Endothelial cell (in vitro differentiated cells): ENCODE data around the gene WEE1. TPM values are rescaled to one million over a fixed set of nuclear protein-coding genes. Genes with fewer than 3 reads are reported as not detected.
A peak's percentile ranks its signal among the peaks of the same experiment; 100 is the strongest.

ENCODE experiments used
- DNase-seq: peaks from one replicate; pipeline ENCODE4 v3.0.0; 2021; ENCODE audit warnings: low spot score
- H3K27ac Mint-ChIP-seq: one replicate; pipeline ENCODE4 v1.8.0; 2021; ENCODE audit warnings: mixed read lengths, inconsistent platforms; ENCODE audit not compliant: unreplicated experiment
- H3K27me3 Mint-ChIP-seq: one replicate; pipeline ENCODE4 v1.8.0; 2021; ENCODE audit warnings: mild to moderate bottlenecking, moderate library complexity, mixed read lengths, inconsistent platforms; ENCODE audit not compliant: unreplicated experiment
- H3K36me3 Mint-ChIP-seq: one replicate; pipeline ENCODE4 v1.8.0; 2021; ENCODE audit warnings: mild to moderate bottlenecking, low read depth, mixed read lengths, inconsistent platforms; ENCODE audit not compliant: unreplicated experiment
- H3K4me1 Mint-ChIP-seq: one replicate; pipeline ENCODE4 v1.8.0; 2021; ENCODE audit warnings: mild to moderate bottlenecking, mixed read lengths, inconsistent platforms; ENCODE audit not compliant: unreplicated experiment
- H3K4me3 Mint-ChIP-seq: one replicate; pipeline ENCODE4 v1.8.0; 2021; ENCODE audit warnings: mild to moderate bottlenecking, mixed read lengths, inconsistent platforms; ENCODE audit not compliant: unreplicated experiment
- H3K9me3 Mint-ChIP-seq: one replicate; pipeline ENCODE4 v1.8.0; 2021; ENCODE audit warnings: mixed read lengths, inconsistent platforms; ENCODE audit not compliant: unreplicated experiment
- total RNA-seq: library from RNA; stranded (reverse); fragmentation: NEBNext Ultra II Directional; extraction: Animal tissue kit (Norgen Biotek cat#: 25700); gene quantifications from one replicate; pipeline ENCODE4 v1.2.1, GENCODE V29; 2021; ENCODE audit not compliant: unreplicated experiment
- TF ChIP-seq, protein P1 (sequence below): fragments of 200-600 bp; sonication (generic); IDR thresholded peaks from one replicate; pipeline ENCODE4 v1.5.0; 2021; ENCODE audit warnings: antibody characterized with exemption; ENCODE audit not compliant: unreplicated experiment

The WEE1 gene
- total RNA-seq, 1 donor from 2014 or later, result 24.0 TPM

DNA sequence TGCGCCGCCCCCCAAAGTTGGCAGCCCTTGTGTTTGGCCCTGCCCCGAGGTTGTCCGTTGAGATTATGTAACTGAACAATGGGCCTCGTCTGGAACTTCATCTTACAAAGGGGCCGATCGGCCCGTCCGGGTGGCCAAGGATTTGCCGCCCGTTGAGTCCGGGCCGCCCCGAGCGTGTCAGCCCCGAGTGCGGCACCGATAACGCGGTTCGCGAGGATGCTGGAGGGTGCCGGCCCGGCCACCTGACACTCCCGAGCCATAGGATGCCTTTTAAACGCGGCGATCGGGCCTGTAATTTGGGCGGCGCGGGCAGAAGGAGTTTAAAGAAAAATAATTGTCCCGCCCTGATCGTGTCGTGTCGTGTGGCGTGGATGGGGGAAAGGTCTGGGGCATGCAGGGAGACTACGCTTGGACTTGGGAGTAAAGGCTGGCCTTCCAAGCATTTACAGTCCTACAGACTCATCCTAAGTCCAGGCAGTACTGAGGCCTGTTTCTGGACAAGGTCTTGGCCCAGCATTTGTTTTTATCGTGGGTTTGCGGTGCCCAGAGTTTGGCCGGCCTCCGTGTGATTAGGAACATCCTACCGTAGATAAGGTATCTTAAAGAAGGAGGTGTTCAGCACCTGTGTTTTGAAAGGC lies 1.3 kb downstream of the WEE1 start:
- peak overlapping the region; percentile 86 for H3K27ac Mint-ChIP-seq
- peaks cover 9% of the 10 kb centered on the region for H3K36me3 Mint-ChIP-seq
- TF ChIP-seq, protein P1, sequence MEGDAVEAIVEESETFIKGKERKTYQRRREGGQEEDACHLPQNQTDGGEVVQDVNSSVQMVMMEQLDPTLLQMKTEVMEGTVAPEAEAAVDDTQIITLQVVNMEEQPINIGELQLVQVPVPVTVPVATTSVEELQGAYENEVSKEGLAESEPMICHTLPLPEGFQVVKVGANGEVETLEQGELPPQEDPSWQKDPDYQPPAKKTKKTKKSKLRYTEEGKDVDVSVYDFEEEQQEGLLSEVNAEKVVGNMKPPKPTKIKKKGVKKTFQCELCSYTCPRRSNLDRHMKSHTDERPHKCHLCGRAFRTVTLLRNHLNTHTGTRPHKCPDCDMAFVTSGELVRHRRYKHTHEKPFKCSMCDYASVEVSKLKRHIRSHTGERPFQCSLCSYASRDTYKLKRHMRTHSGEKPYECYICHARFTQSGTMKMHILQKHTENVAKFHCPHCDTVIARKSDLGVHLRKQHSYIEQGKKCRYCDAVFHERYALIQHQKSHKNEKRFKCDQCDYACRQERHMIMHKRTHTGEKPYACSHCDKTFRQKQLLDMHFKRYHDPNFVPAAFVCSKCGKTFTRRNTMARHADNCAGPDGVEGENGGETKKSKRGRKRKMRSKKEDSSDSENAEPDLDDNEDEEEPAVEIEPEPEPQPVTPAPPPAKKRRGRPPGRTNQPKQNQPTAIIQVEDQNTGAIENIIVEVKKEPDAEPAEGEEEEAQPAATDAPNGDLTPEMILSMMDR, result no peak
- no peaks in the 10 kb centered on the region for H3K9me3 Mint-ChIP-seq
- peaks cover 14% of the 10 kb centered on the region for H3K27me3 Mint-ChIP-seq
- DNase-seq, result peak; percentile 42
- peaks cover 22% of the 10 kb centered on the region for H3K4me1 Mint-ChIP-seq
- peak overlapping the region; percentile 97 for H3K4me3 Mint-ChIP-seq

DNA sequence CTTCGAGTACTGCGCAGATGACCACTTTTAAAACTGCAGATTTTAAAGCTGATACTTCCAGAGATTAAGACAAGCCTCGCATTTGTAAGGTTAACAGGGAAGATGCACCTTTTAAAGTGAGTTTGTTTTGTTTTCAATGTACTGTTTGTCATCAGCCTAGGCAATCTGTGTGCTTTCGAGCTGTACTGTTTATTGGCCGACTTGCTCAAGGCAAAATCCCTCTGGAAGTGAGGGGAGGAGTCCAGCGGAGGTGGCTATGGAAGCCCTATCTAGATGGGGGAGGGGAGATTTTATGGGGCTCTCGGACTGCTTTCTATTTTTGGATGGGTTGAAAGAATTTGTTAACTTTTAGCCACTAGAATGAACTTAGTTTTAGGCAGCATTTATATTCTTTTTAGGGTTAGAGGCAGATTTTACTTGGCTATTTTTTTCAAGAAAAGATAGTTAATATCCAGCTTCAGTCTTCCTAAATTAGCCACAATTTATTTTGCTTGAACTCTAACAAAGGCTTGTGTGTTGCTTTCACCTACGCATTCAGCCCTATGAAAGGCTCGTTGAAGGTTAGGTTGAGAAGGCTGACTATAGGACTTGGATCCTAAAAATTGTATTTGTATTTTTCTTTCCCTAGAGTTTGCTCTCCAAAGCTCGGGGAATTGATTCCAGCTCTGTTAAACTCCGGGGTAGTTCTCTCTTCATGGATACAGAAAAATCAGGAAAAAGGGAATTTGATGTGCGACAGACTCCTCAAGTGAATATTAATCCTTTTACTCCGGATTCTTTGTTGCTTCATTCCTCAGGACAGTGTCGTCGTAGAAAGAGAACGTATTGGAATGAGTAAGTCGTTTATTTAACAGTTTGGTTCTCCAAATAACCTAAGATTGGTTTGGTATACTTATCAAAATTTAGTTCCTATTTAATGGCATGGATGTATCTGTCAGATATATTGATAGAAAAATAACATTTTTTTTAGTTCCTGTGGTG lies 2.1 kb downstream of the WEE1 start:
- H3K27me3 Mint-ChIP-seq, result peaks cover 14% of the 10 kb centered on the region
- H3K9me3 Mint-ChIP-seq, result no peaks in the 10 kb centered on the region
- H3K36me3 Mint-ChIP-seq, result peaks cover 9% of the 10 kb centered on the region
- peak overlapping the region; percentile 97 for H3K4me3 Mint-ChIP-seq
- H3K4me1 Mint-ChIP-seq, result peaks cover 19% of the 10 kb centered on the region
- TF ChIP-seq, protein P1, result no peak
- peak; percentile 35 for DNase-seq
- H3K27ac Mint-ChIP-seq, result peak overlapping the region; percentile 86

DNA sequence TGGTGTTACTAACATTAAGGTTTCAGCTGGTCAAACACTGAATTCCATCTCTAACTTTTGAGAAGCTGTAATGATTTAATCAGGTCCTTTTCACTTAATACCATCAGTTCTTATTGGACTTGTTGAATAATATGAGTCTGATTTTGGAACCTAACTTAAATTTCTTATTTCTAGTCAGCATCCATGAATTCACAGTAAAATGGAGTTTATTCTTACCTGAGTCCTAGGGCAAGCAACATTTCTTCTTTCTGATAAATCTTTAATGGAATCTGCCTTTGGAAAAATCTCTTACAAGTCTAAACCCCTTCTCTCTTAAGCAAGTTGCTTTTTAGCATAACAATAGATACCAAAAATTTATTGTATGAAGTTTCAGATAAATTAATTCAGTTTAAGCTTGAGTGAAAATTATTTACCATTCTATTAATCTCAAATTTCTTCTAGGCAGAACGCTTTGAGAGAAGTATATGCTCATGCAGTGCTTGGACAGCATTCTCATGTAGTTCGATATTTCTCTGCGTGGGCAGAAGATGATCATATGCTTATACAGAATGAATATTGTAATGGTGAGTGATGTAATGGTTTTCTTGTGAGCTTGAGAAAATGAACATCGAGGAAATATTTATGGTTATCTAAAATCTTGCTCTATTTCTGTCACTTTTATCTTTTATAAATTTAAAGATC lies 3.4 kb downstream of the WEE1 start:
- peak overlapping the region; percentile 28 for H3K4me3 Mint-ChIP-seq
- H3K27me3 Mint-ChIP-seq, result peaks cover 13% of the 10 kb centered on the region
- peaks cover 21% of the 10 kb centered on the region for H3K4me1 Mint-ChIP-seq
- DNase-seq, result no peak
- H3K9me3 Mint-ChIP-seq, result no peaks in the 10 kb centered on the region
- peaks cover 15% of the 10 kb centered on the region for H3K36me3 Mint-ChIP-seq
- H3K27ac Mint-ChIP-seq, result peak overlapping the region; percentile 33
- TF ChIP-seq, protein P1, result no peak

DNA sequence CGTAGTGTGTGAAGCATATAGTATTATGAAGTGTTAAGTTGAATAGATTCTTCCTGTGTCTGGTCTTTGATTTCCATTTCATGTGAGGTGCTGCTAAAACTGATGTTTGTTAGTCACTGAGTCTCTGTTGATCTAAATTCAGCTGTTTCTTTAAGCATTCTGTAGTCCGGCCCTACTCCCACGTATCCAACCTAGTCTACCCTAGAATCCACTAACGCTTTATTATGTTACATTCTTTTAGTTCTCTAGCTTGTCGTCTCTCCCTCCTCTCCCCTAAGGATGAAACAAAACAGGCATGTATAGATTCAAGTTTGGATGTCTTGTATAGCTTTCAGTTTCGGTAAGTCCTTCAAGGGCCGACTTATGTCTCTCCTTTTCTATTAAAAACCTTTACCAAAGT lies 4.1 kb downstream of the WEE1 start:
- H3K4me1 Mint-ChIP-seq, result peaks cover 21% of the 10 kb centered on the region
- TF ChIP-seq, protein P1, result no peak
- no peak overlapping the region for H3K27ac Mint-ChIP-seq
- H3K36me3 Mint-ChIP-seq, result peaks cover 15% of the 10 kb centered on the region
- DNase-seq, result no peak
- no peaks in the 10 kb centered on the region for H3K9me3 Mint-ChIP-seq
- H3K27me3 Mint-ChIP-seq, result peaks cover 13% of the 10 kb centered on the region
- peak overlapping the region; percentile 10 for H3K4me3 Mint-ChIP-seq
